ENCODE data around the gene ASTN2.

ASTN2 gene

DNA sequence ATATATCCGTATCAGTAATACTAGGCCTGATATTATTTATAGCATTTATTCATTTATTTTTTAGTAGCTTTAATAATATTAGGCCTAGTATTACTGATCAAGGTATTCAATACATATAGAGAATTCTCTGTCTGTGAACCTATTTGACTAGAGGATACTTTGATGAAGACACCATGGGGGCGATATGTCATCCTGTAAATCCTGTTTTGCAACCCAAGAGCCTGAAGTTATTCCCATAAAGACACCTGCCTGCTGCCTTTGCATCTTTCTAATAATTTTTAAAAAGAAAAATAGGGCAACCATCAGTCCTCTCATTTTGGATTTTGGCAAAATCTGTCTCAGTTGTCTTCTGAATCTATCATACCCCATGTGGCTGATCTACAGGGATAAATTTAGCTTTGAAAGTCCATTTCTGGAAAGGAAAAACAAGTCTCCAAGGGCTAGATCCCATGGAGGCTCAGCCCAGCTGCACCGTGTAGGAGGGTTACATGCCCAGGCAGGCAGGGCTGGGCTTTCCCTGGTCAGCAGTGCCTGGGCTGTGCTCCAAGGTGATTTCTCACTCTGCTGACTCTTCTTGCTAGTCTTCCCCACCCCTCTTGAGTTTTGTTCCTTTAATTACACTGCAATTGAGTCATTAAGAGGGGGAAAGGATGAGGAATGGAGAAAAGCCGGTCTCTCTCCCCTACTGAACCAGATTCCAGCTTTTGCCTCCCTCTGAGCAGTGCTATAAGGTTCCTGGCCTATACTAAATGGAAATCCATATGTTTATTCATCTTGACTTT, 558.8 kb downstream of the ASTN2 start:
- Histone ChIP-seq H3K9ac (ENCODE audit: low read depth, low read length) (no peak overlapping the region), H3K4me2 (ENCODE audit: insufficient read depth, low read length) (no peak overlapping the region), H3K4me1 (ENCODE audit: insufficient read depth, low read length) (no peaks in the 10 kb centered on the region), H3K36me3 (ENCODE audit: insufficient read depth, low read length) (no peaks in the 10 kb centered on the region), H2AFZ (ENCODE audit: low read depth, low read length) (no peak overlapping the region), H3K27ac (ENCODE audit: low read length) (no peak overlapping the region), H3K27me3 (ENCODE audit: insufficient read depth, low read length, poor library complexity) (no peaks in the 10 kb centered on the region), H3K79me2 (ENCODE audit: insufficient read depth, low read length) (no peaks in the 10 kb centered on the region), H3K9me3 (ENCODE audit: insufficient read depth, low read length, severe bottlenecking) (no peaks in the 10 kb centered on the region), H3K4me3 (ENCODE audit: low read depth in 1 of 2, low read length in 2 of 2) (no peak overlapping the region), H4K20me1 (ENCODE audit: insufficient read depth, low read length) (no peaks in the 10 kb centered on the region)
- no peak for DNase-seq
- no peak for ATAC-seq (ENCODE audit: insufficient read depth, low read depth)
- TF ChIP-seq CTCF (IDR thresholded peaks at IDR 0.05; ENCODE audit: borderline replicate concordance, extremely low read depth, low read length, poor library complexity, severe bottlenecking) (no peak), EZH2 (IDR thresholded peaks at IDR 0.05; ENCODE audit: borderline replicate concordance, low read depth, low read length, severe bottlenecking) (no peak)

DNA sequence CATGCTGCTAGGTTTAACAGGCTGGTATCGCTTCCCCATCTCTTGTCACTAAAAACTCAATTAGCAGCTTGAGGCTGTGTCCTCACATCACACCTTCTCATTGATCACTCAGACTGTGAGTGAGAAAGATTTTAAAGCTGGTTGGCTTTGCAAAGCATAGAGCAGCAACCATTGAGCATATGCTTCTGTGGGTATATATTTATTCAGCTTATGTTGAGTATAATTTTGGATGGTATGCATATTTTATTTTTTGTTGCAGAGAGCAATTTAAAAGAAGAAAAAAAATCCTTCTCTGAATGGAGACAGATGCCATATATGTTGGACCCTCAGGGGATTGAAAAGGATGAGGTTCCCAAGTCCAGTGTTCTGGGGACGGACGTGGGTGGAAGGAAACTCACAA, 565.1 kb downstream of the ASTN2 start:
- Histone ChIP-seq H3K9me3 (ENCODE audit: insufficient read depth, low read length, severe bottlenecking) (no peaks in the 10 kb centered on the region), H4K20me1 (ENCODE audit: insufficient read depth, low read length) (no peaks in the 10 kb centered on the region), H3K9ac (ENCODE audit: low read depth, low read length) (no peak overlapping the region), H3K4me1 (ENCODE audit: insufficient read depth, low read length) (no peaks in the 10 kb centered on the region), H3K27me3 (ENCODE audit: insufficient read depth, low read length, poor library complexity) (no peaks in the 10 kb centered on the region), H3K36me3 (ENCODE audit: insufficient read depth, low read length) (no peaks in the 10 kb centered on the region), H3K79me2 (ENCODE audit: insufficient read depth, low read length) (no peaks in the 10 kb centered on the region), H2AFZ (ENCODE audit: low read depth, low read length) (no peak overlapping the region), H3K4me3 (ENCODE audit: low read depth in 1 of 2, low read length in 2 of 2) (no peak overlapping the region), H3K4me2 (ENCODE audit: insufficient read depth, low read length) (no peak overlapping the region), H3K27ac (ENCODE audit: low read length) (no peak overlapping the region)
- ATAC-seq (ENCODE audit: insufficient read depth, low read depth) (no peak), DNase-seq (no peak)
- TF ChIP-seq CTCF (IDR thresholded peaks at IDR 0.05; ENCODE audit: borderline replicate concordance, extremely low read depth, low read length, poor library complexity, severe bottlenecking) (no peak), EZH2 (IDR thresholded peaks at IDR 0.05; ENCODE audit: borderline replicate concordance, low read depth, low read length, severe bottlenecking) (no peak)

DNA sequence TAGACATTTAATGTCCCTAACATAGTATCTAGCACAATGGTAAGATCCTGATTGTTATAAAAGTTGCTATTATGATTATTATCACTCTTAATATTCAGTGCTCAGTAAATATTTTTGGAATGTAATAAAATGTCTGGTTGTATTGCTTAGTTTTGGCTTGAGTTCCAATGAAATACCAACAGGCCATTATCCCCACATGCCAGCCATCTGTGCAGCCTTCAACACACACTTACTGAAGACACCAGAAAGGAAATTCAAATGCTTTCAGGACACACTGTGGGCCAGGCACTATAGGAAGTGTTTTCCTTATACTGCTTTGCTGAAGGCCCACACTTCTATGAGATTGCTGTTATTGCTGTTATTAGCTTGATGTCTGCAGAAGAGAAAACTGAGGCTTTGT, 570.2 kb downstream of the ASTN2 start:
- Histone ChIP-seq H2AFZ (ENCODE audit: low read depth, low read length) (no peak overlapping the region), H4K20me1 (ENCODE audit: insufficient read depth, low read length) (no peaks in the 10 kb centered on the region), H3K27ac (ENCODE audit: low read length) (no peak overlapping the region), H3K9ac (ENCODE audit: low read depth, low read length) (no peak overlapping the region), H3K79me2 (ENCODE audit: insufficient read depth, low read length) (no peaks in the 10 kb centered on the region), H3K4me3 (ENCODE audit: low read depth in 1 of 2, low read length in 2 of 2) (no peak overlapping the region), H3K9me3 (ENCODE audit: insufficient read depth, low read length, severe bottlenecking) (no peaks in the 10 kb centered on the region), H3K4me2 (ENCODE audit: insufficient read depth, low read length) (no peak overlapping the region), H3K27me3 (ENCODE audit: insufficient read depth, low read length, poor library complexity) (no peaks in the 10 kb centered on the region), H3K36me3 (ENCODE audit: insufficient read depth, low read length) (no peaks in the 10 kb centered on the region), H3K4me1 (ENCODE audit: insufficient read depth, low read length) (no peaks in the 10 kb centered on the region)
- no peak for TF ChIP-seq CTCF (IDR thresholded peaks at IDR 0.05; ENCODE audit: borderline replicate concordance, extremely low read depth, low read length, poor library complexity, severe bottlenecking)
- TF ChIP-seq EZH2 (IDR thresholded peaks at IDR 0.05; ENCODE audit: borderline replicate concordance, low read depth, low read length, severe bottlenecking) = no peak
- no peak for DNase-seq
- ATAC-seq (ENCODE audit: insufficient read depth, low read depth) = no peak

All from DND-41 (cell line).